Measurements from ENCODE around the gene NAALADL2.
A peak's percentile ranks its signal among the peaks of the same experiment; 100 is the strongest.
"Not testable (repeated sequence)": the region's sequence is repeated elsewhere in the genome, so short reads cannot be mapped to it uniquely, and the experiment has no call there.

The NAALADL2 gene

DNA sequence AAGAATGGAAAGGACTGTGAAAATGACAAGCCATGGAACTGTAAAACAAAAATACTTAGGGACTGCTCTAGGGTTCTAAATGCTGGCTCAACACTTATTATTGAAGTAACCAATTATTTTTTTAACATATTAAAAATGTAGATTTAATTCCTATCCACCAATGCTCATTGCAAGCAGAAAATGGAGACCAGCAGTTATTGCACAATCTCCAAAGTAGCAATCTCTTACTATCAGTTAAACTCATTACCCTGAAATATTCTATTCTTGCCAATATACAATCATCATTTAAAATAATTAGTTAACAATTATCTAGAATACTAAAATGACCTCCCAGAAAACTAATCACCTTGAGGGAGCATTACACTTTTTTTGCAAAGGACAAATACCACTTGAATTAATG lies 499.8 kb downstream of the NAALADL2 start:
- H3K36me3 ChIP-seq (replicated peaks; ENCODE audit: low read depth, low read length) = no peaks in the 10 kb centered on the region
- no peaks in the 10 kb centered on the region for H4K20me1 ChIP-seq (ENCODE audit: insufficient read depth, low read length)
- H3K9me3 ChIP-seq (ENCODE audit: insufficient read depth, low read length) = no peaks in the 10 kb centered on the region
- no peak overlapping the region for H3K4me3 ChIP-seq (ENCODE audit: low read length)
- no peak overlapping the region for H2AFZ ChIP-seq (ENCODE audit: low read depth, low read length)
- TF ChIP-seq EZH2phosphoT487 (IDR thresholded peaks at IDR 0.05; ENCODE audit: low read depth) = no peak
- TF ChIP-seq, protein P1, sequence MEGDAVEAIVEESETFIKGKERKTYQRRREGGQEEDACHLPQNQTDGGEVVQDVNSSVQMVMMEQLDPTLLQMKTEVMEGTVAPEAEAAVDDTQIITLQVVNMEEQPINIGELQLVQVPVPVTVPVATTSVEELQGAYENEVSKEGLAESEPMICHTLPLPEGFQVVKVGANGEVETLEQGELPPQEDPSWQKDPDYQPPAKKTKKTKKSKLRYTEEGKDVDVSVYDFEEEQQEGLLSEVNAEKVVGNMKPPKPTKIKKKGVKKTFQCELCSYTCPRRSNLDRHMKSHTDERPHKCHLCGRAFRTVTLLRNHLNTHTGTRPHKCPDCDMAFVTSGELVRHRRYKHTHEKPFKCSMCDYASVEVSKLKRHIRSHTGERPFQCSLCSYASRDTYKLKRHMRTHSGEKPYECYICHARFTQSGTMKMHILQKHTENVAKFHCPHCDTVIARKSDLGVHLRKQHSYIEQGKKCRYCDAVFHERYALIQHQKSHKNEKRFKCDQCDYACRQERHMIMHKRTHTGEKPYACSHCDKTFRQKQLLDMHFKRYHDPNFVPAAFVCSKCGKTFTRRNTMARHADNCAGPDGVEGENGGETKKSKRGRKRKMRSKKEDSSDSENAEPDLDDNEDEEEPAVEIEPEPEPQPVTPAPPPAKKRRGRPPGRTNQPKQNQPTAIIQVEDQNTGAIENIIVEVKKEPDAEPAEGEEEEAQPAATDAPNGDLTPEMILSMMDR (IDR thresholded peaks at IDR 0.05; ENCODE audit: low read depth, low read length) = no peak
- H3K4me2 ChIP-seq (ENCODE audit: low read length) = no peak overlapping the region
- H3K4me1 ChIP-seq (ENCODE audit: low read length) = peaks cover 10% of the 10 kb centered on the region
- no peak overlapping the region for H3K27ac ChIP-seq (ENCODE audit: low read length)
- no peak overlapping the region for H3K9ac ChIP-seq (ENCODE audit: low read length)
- no peaks in the 10 kb centered on the region for H3K27me3 ChIP-seq (ENCODE audit: low read depth, low read length)
- no peaks in the 10 kb centered on the region for H3K79me2 ChIP-seq (ENCODE audit: low read length)

DNA sequence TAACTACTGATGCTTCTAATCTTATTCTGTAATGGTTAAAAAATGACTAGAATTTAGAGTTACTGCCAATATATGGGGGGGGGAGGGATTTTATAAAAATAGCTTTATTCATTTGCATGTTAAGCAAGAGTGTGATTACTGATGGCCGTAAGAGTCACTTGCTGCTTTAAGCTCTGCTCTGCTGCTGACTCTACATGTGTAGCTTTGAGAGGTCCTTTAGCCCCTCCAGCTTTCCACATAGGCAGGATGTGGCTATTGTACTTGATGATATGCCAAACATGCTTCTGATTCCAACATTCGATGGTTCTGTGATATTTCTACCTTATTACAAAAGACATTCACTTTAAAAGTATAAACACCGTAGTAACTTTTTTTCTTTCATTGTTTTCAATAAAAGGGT lies 511.3 kb downstream of the NAALADL2 start:
- not testable (repeated sequence) for H4K20me1 ChIP-seq (ENCODE audit: insufficient read depth, low read length); H3K9me3 ChIP-seq (ENCODE audit: insufficient read depth, low read length); H3K79me2 ChIP-seq (ENCODE audit: low read length); H3K4me1 ChIP-seq (ENCODE audit: low read length); H3K36me3 ChIP-seq (replicated peaks; ENCODE audit: low read depth, low read length); H3K27ac ChIP-seq (ENCODE audit: low read length); H3K4me2 ChIP-seq (ENCODE audit: low read length); H2AFZ ChIP-seq (ENCODE audit: low read depth, low read length); H3K9ac ChIP-seq (ENCODE audit: low read length); H3K4me3 ChIP-seq (ENCODE audit: low read length); H3K27me3 ChIP-seq (ENCODE audit: low read depth, low read length)

DNA sequence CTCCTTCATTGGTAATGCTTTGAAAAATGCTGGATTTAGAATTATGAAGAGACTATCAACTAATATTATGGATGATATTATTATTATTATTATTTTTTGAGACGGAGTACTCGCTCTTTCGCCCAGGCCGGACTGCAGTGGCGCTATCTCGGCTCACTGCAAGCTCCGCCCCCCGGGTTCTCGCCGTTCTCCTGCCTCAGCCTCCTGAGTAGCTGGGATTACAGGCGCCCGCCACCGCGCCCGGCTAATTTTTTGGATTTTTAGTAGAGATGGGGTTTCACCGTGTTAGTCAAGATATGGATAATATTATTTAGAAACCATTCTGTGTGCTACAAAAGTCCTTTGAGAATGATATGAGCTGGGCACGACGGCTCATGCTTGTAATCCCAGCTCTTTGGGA lies 512.1 kb downstream of the NAALADL2 start:
- H3K9me3 ChIP-seq (ENCODE audit: insufficient read depth, low read length); H3K79me2 ChIP-seq (ENCODE audit: low read length); H3K36me3 ChIP-seq (replicated peaks; ENCODE audit: low read depth, low read length): not testable (repeated sequence)

DNA sequence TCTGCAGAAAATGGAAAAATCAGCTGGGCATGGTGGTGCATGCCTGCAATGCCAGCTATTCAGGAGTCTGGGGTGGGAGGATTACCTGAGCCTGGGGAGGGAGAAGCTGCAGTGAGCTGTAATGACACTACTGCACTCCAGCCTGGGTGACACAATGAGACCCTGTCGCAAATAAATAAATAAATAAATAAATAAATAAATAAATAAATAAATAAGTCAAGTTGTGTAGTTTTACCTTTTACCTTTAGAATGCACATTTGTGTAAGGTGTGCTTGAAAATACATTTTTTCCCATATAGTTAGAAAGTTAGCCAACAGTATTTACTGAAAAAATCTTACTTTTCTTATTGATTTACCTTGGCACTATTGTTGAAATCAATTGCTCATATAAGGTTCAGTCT lies 515.6 kb downstream of the NAALADL2 start:
- no peaks in the 10 kb centered on the region for H3K9me3 ChIP-seq (ENCODE audit: insufficient read depth, low read length)
- peaks cover 9% of the 10 kb centered on the region for H3K4me1 ChIP-seq (ENCODE audit: low read length)
- no peaks in the 10 kb centered on the region for H4K20me1 ChIP-seq (ENCODE audit: insufficient read depth, low read length)
- no peak overlapping the region for H3K4me3 ChIP-seq (ENCODE audit: low read length)
- no peaks in the 10 kb centered on the region for H3K36me3 ChIP-seq (replicated peaks; ENCODE audit: low read depth, low read length)
- H3K79me2 ChIP-seq (ENCODE audit: low read length) = no peaks in the 10 kb centered on the region
- H3K4me2 ChIP-seq (ENCODE audit: low read length) = no peak overlapping the region
- H2AFZ ChIP-seq (ENCODE audit: low read depth, low read length) = no peak overlapping the region
- TF ChIP-seq, protein P1 (IDR thresholded peaks at IDR 0.05; ENCODE audit: low read depth, low read length) = no peak
- TF ChIP-seq EZH2phosphoT487 (IDR thresholded peaks at IDR 0.05; ENCODE audit: low read depth) = no peak
- H3K27me3 ChIP-seq (ENCODE audit: low read depth, low read length) = no peaks in the 10 kb centered on the region
- H3K9ac ChIP-seq (ENCODE audit: low read length) = no peak overlapping the region
- H3K27ac ChIP-seq (ENCODE audit: low read length) = no peak overlapping the region

More for the DNA sequence above, 512.1 kb downstream of the NAALADL2 start:
- H3K27me3 ChIP-seq (ENCODE audit: low read depth, low read length); H3K4me1 ChIP-seq (ENCODE audit: low read length); H3K4me3 ChIP-seq (ENCODE audit: low read length); H2AFZ ChIP-seq (ENCODE audit: low read depth, low read length); H3K4me2 ChIP-seq (ENCODE audit: low read length); H3K27ac ChIP-seq (ENCODE audit: low read length); H4K20me1 ChIP-seq (ENCODE audit: insufficient read depth, low read length); H3K9ac ChIP-seq (ENCODE audit: low read length): not testable (repeated sequence)

DNA sequence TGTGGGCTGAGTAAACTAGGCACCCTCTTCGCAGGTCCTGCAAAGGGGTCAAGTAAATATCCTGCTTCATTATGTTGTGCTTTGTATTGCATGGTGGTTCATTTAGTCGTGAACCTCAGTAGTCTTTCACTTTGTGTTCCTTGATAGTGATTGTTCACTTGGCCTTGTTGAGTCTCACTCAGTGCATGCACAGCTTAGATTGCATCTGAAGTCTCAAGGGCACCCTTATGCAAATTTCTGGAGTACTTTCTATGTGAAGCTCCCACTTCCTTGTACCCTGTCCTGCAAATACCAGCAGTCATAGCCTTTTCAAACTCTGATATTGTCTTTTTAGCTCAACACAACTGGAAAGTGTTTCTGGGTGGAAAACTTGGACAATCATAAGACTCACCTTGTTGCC lies 519.2 kb downstream of the NAALADL2 start:
- TF ChIP-seq, protein P1 (IDR thresholded peaks at IDR 0.05; ENCODE audit: low read depth, low read length) = no peak
- no peak for TF ChIP-seq EZH2phosphoT487 (IDR thresholded peaks at IDR 0.05; ENCODE audit: low read depth)
- Histone ChIP-seq H3K9me3 (ENCODE audit: insufficient read depth, low read length) (no peaks in the 10 kb centered on the region), H3K9ac (ENCODE audit: low read length) (no peak overlapping the region), H3K27ac (ENCODE audit: low read length) (no peak overlapping the region), H3K4me3 (ENCODE audit: low read length) (no peak overlapping the region), H3K27me3 (ENCODE audit: low read depth, low read length) (no peaks in the 10 kb centered on the region), H4K20me1 (ENCODE audit: insufficient read depth, low read length) (no peaks in the 10 kb centered on the region), H2AFZ (ENCODE audit: low read depth, low read length) (0 out of 2 replicates have a peak overlapping the region, but pooled peaks have one; percentile 52), H3K4me2 (ENCODE audit: low read length) (peak overlapping the region; percentile 36), H3K79me2 (ENCODE audit: low read length) (no peaks in the 10 kb centered on the region), H3K4me1 (ENCODE audit: low read length) (peaks cover 9% of the 10 kb centered on the region), H3K36me3 (replicated peaks; ENCODE audit: low read depth, low read length) (no peaks in the 10 kb centered on the region)

Measured in OCI-LY3 (cell line).